GM10266 (cell line): ENCODE data around the gene PCDHGA5.
"Not testable (repeated sequence)": the region's sequence is repeated elsewhere in the genome, so short reads cannot be mapped to it uniquely, and the experiment has no call there.

Experiments used
- DNase-seq: peaks from one replicate; pipeline ENCODE4 v3.0.0; 2012; ENCODE audit errors: extremely low spot score
- CTCF ChIP-seq: IDR thresholded peaks from 2 replicates; pipeline ENCODE4 v1.5.1; 2012; ENCODE audit warnings: mild to moderate bottlenecking, low read depth; ENCODE audit not compliant: control insufficient read depth, insufficient read depth; ENCODE audit errors: missing control alignments

Gene PCDHGA5

GRCh38 chr5:141363952-141364660 lies at the start of gene PCDHGA5:
Gene PCDHGA5 (plus strand): TSS chr5:141364162. CDS start chr5:141364331, 169 bp downstream.
- DNase-seq, result no peak
- TF ChIP-seq CTCF, result no peak

GRCh38 chr5:141316963-141317362 lies 47.0 kb upstream of the PCDHGA5 start:
- DNase-seq, result not testable (repeated sequence)

GRCh38 chr5:141319202-141319601 lies 44.8 kb upstream of the PCDHGA5 start:
- no peak for TF ChIP-seq CTCF

DNA sequence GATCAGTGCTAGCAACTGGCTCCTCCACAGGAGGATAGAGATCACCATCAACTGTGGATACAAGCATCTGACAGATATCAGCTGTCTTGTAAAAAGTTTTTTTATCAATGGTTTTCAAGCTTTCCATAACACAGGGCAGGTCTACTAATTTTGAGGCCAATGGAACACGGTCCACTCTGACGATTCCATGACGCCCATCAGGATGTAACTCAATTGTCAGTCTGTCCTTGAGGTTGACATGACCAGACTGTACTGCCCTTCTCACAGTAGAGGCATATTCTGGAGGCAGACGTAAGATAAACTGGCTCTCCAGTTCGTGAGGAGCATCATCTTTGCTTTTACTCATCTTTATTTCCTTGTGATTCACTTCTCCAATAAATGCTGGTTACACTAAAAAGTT lies 44.3 kb upstream of the PCDHGA5 start:
- TF ChIP-seq CTCF, result no peak
- DNase-seq, result no peak

More at GRCh38 chr5:141319202-141319601, 44.8 kb upstream of the PCDHGA5 start:
- no peak for DNase-seq

GRCh38 chr5:141320225-141321169 lies 43.5 kb upstream of the PCDHGA5 start, which contains the start of gene TAF7:
Gene TAF7 (minus strand): TSS chr5:141320784. CDS start chr5:141320044, 740 bp downstream.
- peak; percentile 97 for TF ChIP-seq CTCF
- peak; percentile 93 for DNase-seq

- TF ChIP-seq CTCF, result no peak
- no peak for DNase-seq
Observed at GRCh38 chr5:141322261-141322660, 41.7 kb upstream of the PCDHGA5 start.

- peak; percentile 50 for TF ChIP-seq CTCF
- DNase-seq, result peak; percentile 70
Observed at GRCh38 chr5:141326088-141326854, 37.7 kb upstream of the PCDHGA5 start.
